ENCODE measurements around the gene RASD2. TPM values are rescaled to one million over a fixed set of nuclear protein-coding genes. Genes with fewer than 3 reads are reported as not detected.

RASD2 gene
- total RNA-seq, 4 donors from 2014 or later, result 8.5 to 19.7 (median 13.9) TPM

GRCh38 chr22:35496768-35497312 is 43.8 kb upstream of the RASD2 start:
- in situ Hi-C loops (cut with MboI; ENCODE audit: low pct_ligation_motif_present in 1 of 4, low pct_unique_long_range_greater_than_20kb in 1 of 4, low sequenced_read_pairs in 3 of 4) (no loop called here), intact Hi-C loops (cut with DNase I; ENCODE audit: low total_unique reads) (no loop called here)
- DNase-seq, result no peak
- H3K36me3 ChIP-seq, result no peaks in the 10 kb centered on the region
- H3K9me3 ChIP-seq, result no peaks in the 10 kb centered on the region
- H3K27me3 ChIP-seq, result peaks cover 13% of the 10 kb centered on the region
- 66 to 75% methylated on average over 1 to 6 of the region's 6 CpGs for WGBS, 2 donors (ENCODE audit: low coverage in 1 of 2)
- TF ChIP-seq EP300 (IDR thresholded peaks at IDR 0.05; ENCODE audit: low read depth) (no peak), CTCF (IDR thresholded peaks at IDR 0.05) (no peak), POLR2AphosphoS5 (IDR thresholded peaks at IDR 0.05) (no peak)
- H3K4me3 ChIP-seq, result no peak overlapping the region
- H3K4me1 ChIP-seq, result peaks cover 0 to 4% (median 0%) of the 10 kb centered on the region in 4 donors
- H3K27ac ChIP-seq, result peak overlapping the region in 2 of 4 donors; percentile 23 to 34

GRCh38 chr22:35498026-35498800 is 42.4 kb upstream of the RASD2 start:
- Histone ChIP-seq H3K27ac (peak overlapping the region in 1 of 4 donors; percentile 23), H3K9me3 (no peaks in the 10 kb centered on the region), H3K27me3 (peaks cover 13% of the 10 kb centered on the region), H3K4me1 (peaks cover 0 to 4% (median 0%) of the 10 kb centered on the region in 4 donors), H3K36me3 (no peaks in the 10 kb centered on the region), H3K4me3 (no peak overlapping the region)
- DNase-seq, result no peak
- intact Hi-C loops (cut with DNase I; ENCODE audit: low total_unique reads) (no loop called here), in situ Hi-C loops (cut with MboI; ENCODE audit: low pct_ligation_motif_present in 1 of 4, low pct_unique_long_range_greater_than_20kb in 1 of 4, low sequenced_read_pairs in 3 of 4) (no loop called here)
- 50 to 57% methylated on average over 10 to 14 of the region's 14 CpGs for WGBS, 2 donors (ENCODE audit: low coverage in 1 of 2)
- TF ChIP-seq CTCF (IDR thresholded peaks at IDR 0.05), result no peak
- TF ChIP-seq POLR2AphosphoS5 (IDR thresholded peaks at IDR 0.05), result no peak
- no peak for TF ChIP-seq EP300 (IDR thresholded peaks at IDR 0.05; ENCODE audit: low read depth)
- TF ChIP-seq POLR2A (IDR thresholded peaks at IDR 0.05), result no peak

DNA sequence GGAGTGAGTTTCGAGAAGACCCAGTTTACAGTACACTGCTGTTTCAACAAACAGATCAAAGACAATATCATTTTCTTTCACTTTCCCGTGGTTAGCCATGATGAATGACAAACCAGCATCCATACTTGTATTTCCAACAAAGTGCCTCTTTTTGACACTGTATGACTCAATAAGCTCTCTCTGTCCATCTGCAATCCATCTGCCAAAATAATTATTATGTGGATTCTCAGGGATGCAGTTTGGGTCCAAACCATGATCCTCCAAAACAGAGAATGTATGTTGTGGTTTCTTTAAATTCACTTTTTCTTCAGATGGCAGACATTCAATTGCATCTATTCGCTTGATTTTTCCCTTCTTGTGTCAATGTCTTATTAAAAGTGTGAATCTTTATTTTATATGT is 37.8 kb upstream of the RASD2 start:
- WGBS, 2 donors (ENCODE audit: low coverage in 1 of 2), result 61 to 67% methylated on average over 3 of the region's 3 CpGs
- TF ChIP-seq POLR2A (IDR thresholded peaks at IDR 0.05) (no peak), POLR2AphosphoS5 (IDR thresholded peaks at IDR 0.05) (no peak), CTCF (IDR thresholded peaks at IDR 0.05) (no peak), EP300 (IDR thresholded peaks at IDR 0.05; ENCODE audit: low read depth) (no peak)

DNA sequence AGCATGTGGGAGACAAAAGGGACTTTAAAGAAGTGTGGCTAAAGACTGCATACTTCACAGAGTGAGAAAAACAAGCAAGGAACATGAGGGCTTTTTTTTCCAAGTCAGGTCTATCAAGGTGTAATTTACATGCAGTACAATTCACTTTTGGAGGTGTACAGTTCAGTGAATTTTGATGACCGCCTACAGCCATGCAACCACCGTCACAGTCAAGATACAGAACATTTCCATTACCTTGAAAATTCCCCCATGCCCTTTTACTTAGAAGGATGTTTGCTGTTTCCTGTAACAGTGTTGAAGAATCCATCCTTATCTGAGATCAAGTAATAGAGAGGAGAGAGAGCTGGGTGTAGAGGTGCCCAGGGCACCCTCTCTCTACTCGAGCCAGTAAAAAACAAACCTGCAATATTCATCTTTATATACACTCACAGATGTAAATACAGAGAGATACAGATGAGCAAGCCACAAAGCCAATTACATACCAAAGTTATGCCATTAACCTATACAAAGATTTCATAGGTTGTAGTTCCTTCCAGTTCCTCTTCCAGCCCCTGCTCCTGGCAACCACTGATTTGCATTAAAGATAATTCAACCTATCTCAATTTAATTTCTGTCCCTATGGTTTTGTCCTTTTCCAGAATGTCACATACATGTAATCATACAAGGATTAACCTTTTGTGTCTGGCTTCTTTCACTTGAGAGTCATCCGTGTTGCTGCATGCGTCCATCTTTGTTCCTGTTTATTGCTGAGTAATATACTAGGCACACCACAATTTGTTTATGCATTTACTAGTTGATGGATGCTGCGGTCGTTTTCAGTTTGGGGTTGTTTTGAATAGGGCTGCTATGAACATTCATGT is 35.0 kb upstream of the RASD2 start:
- in situ Hi-C loops (cut with MboI; ENCODE audit: low pct_ligation_motif_present in 1 of 4, low pct_unique_long_range_greater_than_20kb in 1 of 4, low sequenced_read_pairs in 3 of 4), result no loop called here
- H3K27me3 ChIP-seq, result peaks cover 4% of the 10 kb centered on the region
- H3K36me3 ChIP-seq, result no peaks in the 10 kb centered on the region
- H3K27ac ChIP-seq, result no peak overlapping the region
- TF ChIP-seq POLR2A (IDR thresholded peaks at IDR 0.05) (no peak), CTCF (IDR thresholded peaks at IDR 0.05) (no peak), POLR2AphosphoS5 (IDR thresholded peaks at IDR 0.05) (no peak), EP300 (IDR thresholded peaks at IDR 0.05; ENCODE audit: low read depth) (no peak)
- H3K9me3 ChIP-seq, result no peaks in the 10 kb centered on the region
- WGBS, 2 donors (ENCODE audit: low coverage in 1 of 2), result 33 to 35% methylated on average over 6 to 7 of the region's 7 CpGs
- no peak for DNase-seq
- no peaks in the 10 kb centered on the region for H3K4me1 ChIP-seq
- no peak overlapping the region for H3K4me3 ChIP-seq
- intact Hi-C loops (cut with DNase I; ENCODE audit: low total_unique reads), result no loop called here

More for the DNA sequence above, 37.8 kb upstream of the RASD2 start:
- Histone ChIP-seq H3K4me3 (no peak overlapping the region), H3K9me3 (no peaks in the 10 kb centered on the region), H3K27me3 (peaks cover 17% of the 10 kb centered on the region), H3K27ac (no peak overlapping the region), H3K36me3 (no peaks in the 10 kb centered on the region), H3K4me1 (peaks cover 0 to 4% (median 0%) of the 10 kb centered on the region in 4 donors)
- in situ Hi-C loops (cut with MboI; ENCODE audit: low pct_ligation_motif_present in 1 of 4, low pct_unique_long_range_greater_than_20kb in 1 of 4, low sequenced_read_pairs in 3 of 4) (no loop called here), intact Hi-C loops (cut with DNase I; ENCODE audit: low total_unique reads) (no loop called here)
- no peak for DNase-seq

Data from transverse colon (tissue), 4 donors.